Gastroesophageal sphincter (tissue), 4 donors: Measurements from ENCODE around the gene DIAPH2. TPM values are rescaled to one million over a fixed set of nuclear protein-coding genes. Genes with fewer than 3 reads are reported as not detected.

ENCODE experiments used
- ATAC-seq: fragments of 150-250 bp; one replicate; pipeline ENCODE4 v1.9.1; 2016; ENCODE audit warnings: mild to moderate bottlenecking, moderate library complexity
- H3K27ac ChIP-seq, 4 donors: fragments of 200-600 bp; sonication (generic) in 3 of 4; 1 replicate in 3 of 4; 2 replicates in 1 of 4; pipeline ENCODE4 v1.5.1; 2016 to 2019
- H3K27me3 ChIP-seq: fragments of 200-600 bp; sonication (generic); one replicate; pipeline ENCODE4 v1.5.1; 2019
- H3K36me3 ChIP-seq, 2 donors: fragments of 200-600 bp; sonication (generic); one replicate each; pipeline ENCODE4 v1.5.1; 2019; ENCODE audit warnings: control low read depth in 1 of 2
- H3K4me1 ChIP-seq, 3 donors: fragments of 200-600 bp; sonication (generic); 1 replicate in 2 of 3; 2 replicates in 1 of 3; pipeline ENCODE4 v1.5.1; 2016 to 2019; ENCODE audit warnings: control low read depth in 2 of 3
- H3K4me3 ChIP-seq, 2 donors: fragments of 200-600 bp; sonication (generic); one replicate each; pipeline ENCODE4 v1.5.1; 2019; ENCODE audit warnings: mild to moderate bottlenecking in 1 of 2, moderate library complexity in 1 of 2
- H3K9me3 ChIP-seq, 3 donors: fragments of 200-600 bp; sonication (generic); one replicate each; pipeline ENCODE4 v1.5.1; 2017 to 2019; ENCODE audit warnings: control low read depth in 2 of 3
- CTCF ChIP-seq, 4 experiments: fragments of 200-600 bp in 2 of 4; fragments of 450-650 bp in 2 of 4; sonication (generic) in 1 of 4; IDR thresholded peaks; one replicate each; pipeline ENCODE4 v1.5.1; 2017 to 2019; ENCODE audit warnings: antibody characterized with exemption in 4 of 4, mild to moderate bottlenecking in 2 of 4, moderate library complexity in 2 of 4
- EP300 ChIP-seq: sonication (generic); formaldehyde crosslinking; IDR thresholded peaks from one replicate; pipeline ENCODE4 v1.6.1; 2017; ENCODE audit warnings: antibody characterized with exemption, mild to moderate bottlenecking
- POLR2A ChIP-seq, 2 donors: fragments of 450-650 bp; IDR thresholded peaks; one replicate each; pipeline ENCODE4 v1.6.1; 2017; ENCODE audit warnings: antibody characterized with exemption in 2 of 2, mild to moderate bottlenecking in 2 of 2, moderate library complexity in 1 of 2
- POLR2AphosphoS5 ChIP-seq: sonication (generic); formaldehyde crosslinking; IDR thresholded peaks from one replicate; pipeline ENCODE4 v1.6.1; 2017; ENCODE audit warnings: antibody characterized with exemption
- WGBS, 2 donors: methylation state at CpG; one replicate each; pipeline ENCODE4 v1.1.5; 2018; ENCODE audit warnings: low coverage in 1 of 2; 5-methylcytosine and 5-hydroxymethylcytosine counted together
- total RNA-seq, 4 donors: library from RNA; depleted of rRNA; stranded (reverse); fragments of >200 nt; gene quantifications; one replicate each; pipeline ENCODE4 v1.1.0, GENCODE V29; 2016

The DIAPH2 gene
- total RNA-seq, 4 donors from 2014 or later = 46.1 to 93.9 (median 76.5) TPM

DNA sequence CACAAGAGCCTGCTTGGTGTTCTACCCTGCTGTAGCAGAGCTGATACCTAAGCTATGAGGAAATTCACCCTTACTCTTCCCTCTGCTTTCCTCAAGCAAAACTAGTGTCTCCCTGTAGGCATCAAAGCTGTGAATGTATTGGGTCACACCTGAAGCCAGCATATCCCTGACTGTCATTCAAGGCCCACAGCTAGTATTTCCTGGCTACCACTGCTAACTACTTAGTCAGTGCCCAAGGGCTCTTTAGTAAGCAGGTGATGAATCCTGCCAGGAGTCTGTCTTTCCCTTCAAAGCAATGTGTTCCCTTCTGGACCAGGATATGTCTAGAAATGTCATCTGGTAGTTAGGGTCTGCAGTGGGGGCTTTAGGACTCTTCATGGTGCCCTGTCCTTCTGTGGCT is 324.7 kb downstream of the DIAPH2 start:
- Histone ChIP-seq H3K27me3 (no peaks in the 10 kb centered on the region), H3K4me3 (no peak overlapping the region), H3K9me3 (no peaks in the 10 kb centered on the region), H3K36me3 (no peaks in the 10 kb centered on the region), H3K27ac (no peak overlapping the region), H3K4me1 (no peaks in the 10 kb centered on the region)
- no peak for ATAC-seq
- TF ChIP-seq CTCF (IDR thresholded peaks at IDR 0.05) = no peak
- no peak for TF ChIP-seq POLR2A (IDR thresholded peaks at IDR 0.05)
- no peak for TF ChIP-seq POLR2AphosphoS5
- no peak for TF ChIP-seq EP300

GRCh38 chrX:97011540-97011939 is 326.9 kb downstream of the DIAPH2 start:
- 85 to 100% methylated on average over 1 to 5 of the region's 6 CpGs for WGBS, 2 donors
- Histone ChIP-seq H3K4me3 (no peak overlapping the region), H3K9me3 (no peaks in the 10 kb centered on the region), H3K27ac (no peak overlapping the region), H3K27me3 (no peaks in the 10 kb centered on the region), H3K36me3 (no peaks in the 10 kb centered on the region), H3K4me1 (no peaks in the 10 kb centered on the region)
- no peak for TF ChIP-seq EP300
- TF ChIP-seq POLR2A (IDR thresholded peaks at IDR 0.05) = no peak
- no peak for TF ChIP-seq CTCF (IDR thresholded peaks at IDR 0.05)
- no peak for TF ChIP-seq POLR2AphosphoS5
- no peak for ATAC-seq

DNA sequence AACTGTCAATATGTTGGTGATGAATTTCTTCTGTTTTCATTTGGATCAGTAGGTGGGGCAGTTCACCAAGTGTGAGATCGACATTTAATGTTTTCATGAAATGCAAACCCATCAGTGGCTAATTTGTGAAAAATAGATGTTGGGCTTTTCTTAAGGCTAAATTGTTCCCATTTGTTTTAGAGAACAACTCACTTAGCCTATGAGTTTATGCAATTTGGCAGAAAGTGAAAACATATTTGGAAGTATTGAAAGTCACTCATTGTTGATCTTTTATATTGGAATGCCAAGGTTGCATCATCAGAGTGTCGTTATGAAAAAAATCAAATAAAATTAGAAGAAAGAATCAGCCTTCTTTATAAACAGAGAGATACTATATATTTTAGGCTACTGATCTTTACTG is 331.5 kb downstream of the DIAPH2 start:
- H3K27ac ChIP-seq = no peak overlapping the region
- no peaks in the 10 kb centered on the region for H3K36me3 ChIP-seq
- H3K9me3 ChIP-seq = no peaks in the 10 kb centered on the region
- H3K4me3 ChIP-seq = no peak overlapping the region
- H3K27me3 ChIP-seq = no peaks in the 10 kb centered on the region
- no peak for ATAC-seq
- WGBS, 2 donors = 44 to 60% methylated on average over 2 of the region's 2 CpGs
- H3K4me1 ChIP-seq = no peaks in the 10 kb centered on the region
- TF ChIP-seq EP300 (no peak), POLR2AphosphoS5 (no peak), CTCF (IDR thresholded peaks at IDR 0.05) (no peak), POLR2A (IDR thresholded peaks at IDR 0.05) (no peak)

DNA sequence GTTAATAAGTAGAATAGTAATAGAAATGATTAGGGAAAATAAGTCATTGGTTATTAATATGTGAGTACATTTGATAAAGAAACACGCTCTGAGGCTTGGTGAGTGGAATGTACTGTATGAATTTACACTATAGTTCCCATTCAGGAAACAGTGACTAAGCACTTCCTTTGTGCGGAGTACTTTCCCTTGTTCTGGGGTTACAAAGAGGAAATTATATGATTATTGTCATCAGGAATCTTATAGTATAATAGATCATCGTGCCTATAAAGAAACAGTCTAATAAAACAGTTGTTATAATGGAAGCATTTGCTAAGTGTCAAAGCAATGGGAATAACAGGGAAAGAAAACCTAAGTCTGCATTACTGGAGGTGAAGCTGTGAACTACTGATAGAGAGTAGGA is 337.0 kb downstream of the DIAPH2 start:
- Histone ChIP-seq H3K27me3 (no peaks in the 10 kb centered on the region), H3K27ac (no peak overlapping the region), H3K9me3 (no peaks in the 10 kb centered on the region), H3K4me1 (no peaks in the 10 kb centered on the region), H3K4me3 (no peak overlapping the region), H3K36me3 (no peaks in the 10 kb centered on the region)
- no peak for ATAC-seq
- TF ChIP-seq CTCF (IDR thresholded peaks at IDR 0.05) (no peak), EP300 (no peak), POLR2AphosphoS5 (no peak), POLR2A (IDR thresholded peaks at IDR 0.05) (no peak)
- 62 to 67% methylated on average over 3 of the region's 3 CpGs for WGBS, 2 donors

DNA sequence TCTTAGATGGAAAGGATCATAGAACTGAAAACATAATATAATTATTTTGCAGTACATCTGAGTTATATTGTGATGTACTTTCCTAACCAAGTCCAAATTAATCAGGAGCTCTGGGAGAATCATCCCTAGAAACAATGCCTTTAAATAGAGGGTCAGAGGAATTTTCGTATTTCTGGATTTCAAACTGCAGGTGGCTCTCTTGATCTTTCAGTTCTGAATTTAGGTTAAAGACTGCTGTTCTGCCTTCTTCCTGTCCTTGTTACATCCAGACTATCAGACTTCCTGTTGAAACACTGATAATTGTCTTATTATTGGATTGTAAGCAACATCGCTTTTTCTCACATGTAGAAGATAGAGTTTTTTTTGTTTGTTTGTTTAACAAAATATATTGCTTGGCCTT is 341.8 kb downstream of the DIAPH2 start:
- no peak for ATAC-seq
- no peaks in the 10 kb centered on the region for H3K9me3 ChIP-seq
- 52 to 65% methylated on average over 2 of the region's 2 CpGs for WGBS, 2 donors
- no peak overlapping the region for H3K27ac ChIP-seq
- no peaks in the 10 kb centered on the region for H3K27me3 ChIP-seq
- no peaks in the 10 kb centered on the region for H3K36me3 ChIP-seq
- no peak overlapping the region for H3K4me3 ChIP-seq
- TF ChIP-seq POLR2AphosphoS5 = no peak
- no peak for TF ChIP-seq EP300
- TF ChIP-seq CTCF (IDR thresholded peaks at IDR 0.05) = no peak
- no peak for TF ChIP-seq POLR2A (IDR thresholded peaks at IDR 0.05)
- H3K4me1 ChIP-seq = no peaks in the 10 kb centered on the region
